GM23338 (cell line): ENCODE data around the gene AKR1C2.

ENCODE experiments used
- CREB1 ChIP-seq: fragments of 250-450 bp; sonication (Bioruptor Pico); IDR thresholded peaks from 2 replicates; pipeline ENCODE4 v1.5.0; 2020; ENCODE audit warnings: low read depth, mild to moderate bottlenecking, moderate library complexity
- EZH2 ChIP-seq: fragments of 200-600 bp; sonication (generic); IDR thresholded peaks from one replicate; pipeline ENCODE4 v1.8.0; 2017; ENCODE audit warnings: antibody characterized with exemption, mild to moderate bottlenecking, low read depth; ENCODE audit not compliant: unreplicated experiment
- EZH2phosphoT487 ChIP-seq: fragments of 200-600 bp; sonication (generic); IDR thresholded peaks from one replicate; pipeline ENCODE4 v1.8.1; 2018; ENCODE audit warnings: antibody characterized with exemption; ENCODE audit not compliant: unreplicated experiment
- JUNB ChIP-seq: IDR thresholded peaks from one replicate; pipeline ENCODE4 v1.6.1; 2016; ENCODE audit warnings: antibody characterized with exemption; ENCODE audit not compliant: unreplicated experiment
- NANOG ChIP-seq: IDR thresholded peaks from 2 replicates; pipeline ENCODE4 v1.6.1; 2016; ENCODE audit warnings: antibody characterized with exemption, borderline replicate concordance
- POLR2AphosphoS5 ChIP-seq: IDR thresholded peaks from 2 replicates; pipeline ENCODE4 v1.6.1; 2016; ENCODE audit warnings: antibody characterized with exemption, low read depth
- STAT1 ChIP-seq: IDR thresholded peaks from one replicate; pipeline ENCODE4 v1.6.1; 2016; ENCODE audit warnings: antibody characterized with exemption; ENCODE audit not compliant: unreplicated experiment
- ZNF331 ChIP-seq: fragments of 250-450 bp; sonication (Bioruptor Pico); IDR thresholded peaks from 2 replicates; pipeline ENCODE4 v1.5.0; 2020; ENCODE audit warnings: low read depth, mild to moderate bottlenecking, moderate library complexity
- TF ChIP-seq, protein P1 (sequence below), 2 experiments: fragments of 200-600 bp in 1 of 2; sonication (generic) in 1 of 2; conservative IDR thresholded peaks; 2 replicates each; pipeline versions ENCODE4 v1.5.1 to v1.6.1; 2016 to 2017; ENCODE audit warnings: antibody characterized with exemption in 2 of 2, low read depth in 2 of 2, mild to moderate bottlenecking in 2 of 2, moderate library complexity in 1 of 2
- TF ChIP-seq, protein P2 (sequence below): IDR thresholded peaks from one replicate; pipeline ENCODE4 v1.6.1; 2018; ENCODE audit warnings: antibody characterized with exemption; ENCODE audit not compliant: unreplicated experiment
- TF ChIP-seq, protein P3 (sequence below): IDR thresholded peaks from 2 replicates; pipeline ENCODE4 v1.6.1; 2016; ENCODE audit warnings: antibody characterized with exemption
- TF ChIP-seq, protein P4 (sequence below): fragments of 250-450 bp; sonication (Bioruptor Pico); IDR thresholded peaks from 2 replicates; pipeline ENCODE4 v1.5.0; 2020; ENCODE audit warnings: mild to moderate bottlenecking, moderate library complexity

DNA sequence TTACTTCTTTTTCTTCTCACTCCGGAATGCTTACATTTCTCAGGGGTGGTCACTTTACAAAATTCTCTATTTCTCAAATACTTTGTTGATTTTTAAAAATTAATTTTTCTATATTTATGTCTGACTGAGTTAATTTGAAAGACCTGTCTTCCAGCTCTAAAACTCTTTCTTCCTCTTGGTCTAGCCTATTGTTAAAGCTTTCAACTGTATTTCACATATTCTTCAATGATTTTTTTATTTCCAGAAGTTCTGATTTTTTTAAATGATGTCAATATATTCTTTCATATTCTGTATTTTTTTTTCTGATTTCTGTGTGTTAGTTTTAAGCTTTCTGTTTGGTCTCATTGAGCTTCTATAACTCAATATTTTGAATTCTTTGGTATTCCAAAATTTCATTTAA, 27.3 kb upstream of the AKR1C2 start:
- TF ChIP-seq, protein P1, sequence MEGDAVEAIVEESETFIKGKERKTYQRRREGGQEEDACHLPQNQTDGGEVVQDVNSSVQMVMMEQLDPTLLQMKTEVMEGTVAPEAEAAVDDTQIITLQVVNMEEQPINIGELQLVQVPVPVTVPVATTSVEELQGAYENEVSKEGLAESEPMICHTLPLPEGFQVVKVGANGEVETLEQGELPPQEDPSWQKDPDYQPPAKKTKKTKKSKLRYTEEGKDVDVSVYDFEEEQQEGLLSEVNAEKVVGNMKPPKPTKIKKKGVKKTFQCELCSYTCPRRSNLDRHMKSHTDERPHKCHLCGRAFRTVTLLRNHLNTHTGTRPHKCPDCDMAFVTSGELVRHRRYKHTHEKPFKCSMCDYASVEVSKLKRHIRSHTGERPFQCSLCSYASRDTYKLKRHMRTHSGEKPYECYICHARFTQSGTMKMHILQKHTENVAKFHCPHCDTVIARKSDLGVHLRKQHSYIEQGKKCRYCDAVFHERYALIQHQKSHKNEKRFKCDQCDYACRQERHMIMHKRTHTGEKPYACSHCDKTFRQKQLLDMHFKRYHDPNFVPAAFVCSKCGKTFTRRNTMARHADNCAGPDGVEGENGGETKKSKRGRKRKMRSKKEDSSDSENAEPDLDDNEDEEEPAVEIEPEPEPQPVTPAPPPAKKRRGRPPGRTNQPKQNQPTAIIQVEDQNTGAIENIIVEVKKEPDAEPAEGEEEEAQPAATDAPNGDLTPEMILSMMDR (conservative IDR thresholded peaks at IDR 0.05; ENCODE audit: low read depth in 2 of 2) = no peak
- TF ChIP-seq POLR2AphosphoS5 (no peak), JUNB (no peak), EZH2 (no peak), NANOG (no peak), EZH2phosphoT487 (no peak), ZNF331 (CRISPR knock-in tag) (no peak), STAT1 (no peak), CREB1 (CRISPR knock-in tag) (no peak)
- TF ChIP-seq, protein P2, sequence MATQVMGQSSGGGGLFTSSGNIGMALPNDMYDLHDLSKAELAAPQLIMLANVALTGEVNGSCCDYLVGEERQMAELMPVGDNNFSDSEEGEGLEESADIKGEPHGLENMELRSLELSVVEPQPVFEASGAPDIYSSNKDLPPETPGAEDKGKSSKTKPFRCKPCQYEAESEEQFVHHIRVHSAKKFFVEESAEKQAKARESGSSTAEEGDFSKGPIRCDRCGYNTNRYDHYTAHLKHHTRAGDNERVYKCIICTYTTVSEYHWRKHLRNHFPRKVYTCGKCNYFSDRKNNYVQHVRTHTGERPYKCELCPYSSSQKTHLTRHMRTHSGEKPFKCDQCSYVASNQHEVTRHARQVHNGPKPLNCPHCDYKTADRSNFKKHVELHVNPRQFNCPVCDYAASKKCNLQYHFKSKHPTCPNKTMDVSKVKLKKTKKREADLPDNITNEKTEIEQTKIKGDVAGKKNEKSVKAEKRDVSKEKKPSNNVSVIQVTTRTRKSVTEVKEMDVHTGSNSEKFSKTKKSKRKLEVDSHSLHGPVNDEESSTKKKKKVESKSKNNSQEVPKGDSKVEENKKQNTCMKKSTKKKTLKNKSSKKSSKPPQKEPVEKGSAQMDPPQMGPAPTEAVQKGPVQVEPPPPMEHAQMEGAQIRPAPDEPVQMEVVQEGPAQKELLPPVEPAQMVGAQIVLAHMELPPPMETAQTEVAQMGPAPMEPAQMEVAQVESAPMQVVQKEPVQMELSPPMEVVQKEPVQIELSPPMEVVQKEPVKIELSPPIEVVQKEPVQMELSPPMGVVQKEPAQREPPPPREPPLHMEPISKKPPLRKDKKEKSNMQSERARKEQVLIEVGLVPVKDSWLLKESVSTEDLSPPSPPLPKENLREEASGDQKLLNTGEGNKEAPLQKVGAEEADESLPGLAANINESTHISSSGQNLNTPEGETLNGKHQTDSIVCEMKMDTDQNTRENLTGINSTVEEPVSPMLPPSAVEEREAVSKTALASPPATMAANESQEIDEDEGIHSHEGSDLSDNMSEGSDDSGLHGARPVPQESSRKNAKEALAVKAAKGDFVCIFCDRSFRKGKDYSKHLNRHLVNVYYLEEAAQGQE = no peak
- TF ChIP-seq, protein P3, sequence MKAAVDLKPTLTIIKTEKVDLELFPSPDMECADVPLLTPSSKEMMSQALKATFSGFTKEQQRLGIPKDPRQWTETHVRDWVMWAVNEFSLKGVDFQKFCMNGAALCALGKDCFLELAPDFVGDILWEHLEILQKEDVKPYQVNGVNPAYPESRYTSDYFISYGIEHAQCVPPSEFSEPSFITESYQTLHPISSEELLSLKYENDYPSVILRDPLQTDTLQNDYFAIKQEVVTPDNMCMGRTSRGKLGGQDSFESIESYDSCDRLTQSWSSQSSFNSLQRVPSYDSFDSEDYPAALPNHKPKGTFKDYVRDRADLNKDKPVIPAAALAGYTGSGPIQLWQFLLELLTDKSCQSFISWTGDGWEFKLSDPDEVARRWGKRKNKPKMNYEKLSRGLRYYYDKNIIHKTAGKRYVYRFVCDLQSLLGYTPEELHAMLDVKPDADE = no peak
- TF ChIP-seq, protein P4, sequence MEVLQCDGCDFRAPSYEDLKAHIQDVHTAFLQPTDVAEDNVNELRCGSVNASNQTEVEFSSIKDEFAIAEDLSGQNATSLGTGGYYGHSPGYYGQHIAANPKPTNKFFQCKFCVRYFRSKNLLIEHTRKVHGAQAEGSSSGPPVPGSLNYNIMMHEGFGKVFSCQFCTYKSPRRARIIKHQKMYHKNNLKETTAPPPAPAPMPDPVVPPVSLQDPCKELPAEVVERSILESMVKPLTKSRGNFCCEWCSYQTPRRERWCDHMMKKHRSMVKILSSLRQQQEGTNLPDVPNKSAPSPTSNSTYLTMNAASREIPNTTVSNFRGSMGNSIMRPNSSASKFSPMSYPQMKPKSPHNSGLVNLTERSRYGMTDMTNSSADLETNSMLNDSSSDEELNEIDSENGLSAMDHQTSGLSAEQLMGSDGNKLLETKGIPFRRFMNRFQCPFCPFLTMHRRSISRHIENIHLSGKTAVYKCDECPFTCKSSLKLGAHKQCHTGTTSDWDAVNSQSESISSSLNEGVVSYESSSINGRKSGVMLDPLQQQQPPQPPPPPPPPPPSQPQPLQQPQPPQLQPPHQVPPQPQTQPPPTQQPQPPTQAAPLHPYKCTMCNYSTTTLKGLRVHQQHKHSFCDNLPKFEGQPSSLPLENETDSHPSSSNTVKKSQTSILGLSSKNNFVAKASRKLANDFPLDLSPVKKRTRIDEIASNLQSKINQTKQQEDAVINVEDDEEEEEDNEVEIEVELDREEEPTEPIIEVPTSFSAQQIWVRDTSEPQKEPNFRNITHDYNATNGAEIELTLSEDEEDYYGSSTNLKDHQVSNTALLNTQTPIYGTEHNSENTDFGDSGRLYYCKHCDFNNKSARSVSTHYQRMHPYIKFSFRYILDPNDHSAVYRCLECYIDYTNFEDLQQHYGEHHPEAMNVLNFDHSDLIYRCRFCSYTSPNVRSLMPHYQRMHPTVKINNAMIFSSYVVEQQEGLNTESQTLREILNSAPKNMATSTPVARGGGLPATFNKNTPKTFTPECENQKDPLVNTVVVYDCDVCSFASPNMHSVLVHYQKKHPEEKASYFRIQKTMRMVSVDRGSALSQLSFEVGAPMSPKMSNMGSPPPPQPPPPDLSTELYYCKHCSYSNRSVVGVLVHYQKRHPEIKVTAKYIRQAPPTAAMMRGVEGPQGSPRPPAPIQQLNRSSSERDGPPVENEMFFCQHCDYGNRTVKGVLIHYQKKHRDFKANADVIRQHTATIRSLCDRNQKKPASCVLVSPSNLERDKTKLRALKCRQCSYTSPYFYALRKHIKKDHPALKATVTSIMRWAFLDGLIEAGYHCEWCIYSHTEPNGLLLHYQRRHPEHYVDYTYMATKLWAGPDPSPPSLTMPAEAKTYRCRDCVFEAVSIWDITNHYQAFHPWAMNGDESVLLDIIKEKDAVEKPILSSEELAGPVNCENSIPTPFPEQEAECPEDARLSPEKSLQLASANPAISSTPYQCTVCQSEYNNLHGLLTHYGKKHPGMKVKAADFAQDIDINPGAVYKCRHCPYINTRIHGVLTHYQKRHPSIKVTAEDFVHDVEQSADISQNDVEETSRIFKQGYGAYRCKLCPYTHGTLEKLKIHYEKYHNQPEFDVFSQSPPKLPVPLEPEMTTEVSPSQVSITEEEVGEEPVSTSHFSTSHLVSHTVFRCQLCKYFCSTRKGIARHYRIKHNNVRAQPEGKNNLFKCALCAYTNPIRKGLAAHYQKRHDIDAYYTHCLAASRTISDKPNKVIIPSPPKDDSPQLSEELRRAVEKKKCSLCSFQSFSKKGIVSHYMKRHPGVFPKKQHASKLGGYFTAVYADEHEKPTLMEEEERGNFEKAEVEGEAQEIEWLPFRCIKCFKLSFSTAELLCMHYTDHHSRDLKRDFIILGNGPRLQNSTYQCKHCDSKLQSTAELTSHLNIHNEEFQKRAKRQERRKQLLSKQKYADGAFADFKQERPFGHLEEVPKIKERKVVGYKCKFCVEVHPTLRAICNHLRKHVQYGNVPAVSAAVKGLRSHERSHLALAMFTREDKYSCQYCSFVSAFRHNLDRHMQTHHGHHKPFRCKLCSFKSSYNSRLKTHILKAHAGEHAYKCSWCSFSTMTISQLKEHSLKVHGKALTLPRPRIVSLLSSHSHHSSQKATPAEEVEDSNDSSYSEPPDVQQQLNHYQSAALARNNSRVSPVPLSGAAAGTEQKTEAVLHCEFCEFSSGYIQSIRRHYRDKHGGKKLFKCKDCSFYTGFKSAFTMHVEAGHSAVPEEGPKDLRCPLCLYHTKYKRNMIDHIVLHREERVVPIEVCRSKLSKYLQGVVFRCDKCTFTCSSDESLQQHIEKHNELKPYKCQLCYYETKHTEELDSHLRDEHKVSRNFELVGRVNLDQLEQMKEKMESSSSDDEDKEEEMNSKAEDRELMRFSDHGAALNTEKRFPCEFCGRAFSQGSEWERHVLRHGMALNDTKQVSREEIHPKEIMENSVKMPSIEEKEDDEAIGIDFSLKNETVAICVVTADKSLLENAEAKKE = no peak
